Hepatic stellate cell (primary cell): Measurements from ENCODE around the gene ADH1B.
A peak's percentile ranks its signal among the peaks of the same experiment; 100 is the strongest.
"Not testable (repeated sequence)": the region's sequence is repeated elsewhere in the genome, so short reads cannot be mapped to it uniquely, and the experiment has no call there.

Experiments
- DNase-seq: peaks from one replicate; pipeline ENCODE4 v3.0.0; 2011; ENCODE audit warnings: low spot score

Gene ADH1B

DNA sequence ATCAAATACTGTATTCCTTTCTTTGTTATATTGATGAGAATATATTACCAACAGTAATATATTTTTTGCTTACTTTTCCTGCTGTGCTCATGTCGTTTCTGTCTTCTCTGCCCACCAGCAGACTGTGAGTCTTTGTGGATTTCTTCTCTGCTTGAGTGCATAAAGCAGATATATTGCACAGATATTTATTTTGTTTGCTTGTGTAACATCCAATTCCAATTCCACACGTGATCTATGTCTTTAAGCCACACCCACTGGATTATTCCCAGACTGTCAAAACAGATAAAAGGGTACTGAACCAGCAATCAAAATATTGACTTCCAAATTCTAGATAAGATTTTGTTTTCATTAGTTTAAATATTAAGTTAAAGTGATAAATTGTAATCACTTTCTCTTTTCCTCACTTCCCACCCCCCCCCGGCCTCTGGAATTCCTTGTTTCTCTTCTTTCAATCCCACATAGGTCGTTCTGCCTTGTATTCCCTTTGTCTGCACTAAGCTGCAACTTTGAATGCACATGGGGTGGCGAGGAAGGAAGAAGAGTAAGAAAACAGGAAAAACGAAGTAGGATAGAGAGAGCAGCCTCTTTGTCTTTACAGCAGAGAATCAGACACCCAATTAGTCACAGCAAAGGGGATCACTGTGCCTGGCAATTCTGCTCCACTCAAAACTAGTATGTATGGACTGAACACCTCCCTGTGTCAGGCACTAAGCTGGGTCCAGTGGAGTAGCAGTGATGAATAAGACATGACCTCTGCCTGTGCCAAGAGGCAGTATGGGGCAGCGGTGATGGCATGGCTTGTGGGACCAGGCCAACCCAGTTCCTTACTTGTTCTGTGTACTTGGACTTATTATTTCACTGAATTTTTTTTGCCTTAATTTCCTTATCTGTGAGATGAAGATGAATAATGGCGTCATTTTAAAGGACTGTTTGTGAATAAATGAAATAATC is at the start of gene ADH1B:
TSS of gene ADH1B (minus strand) at position 161 of the 951 bp plus-strand sequence. CDS start at position 91, 70 bp downstream.
- DNase-seq: no peak

DNA sequence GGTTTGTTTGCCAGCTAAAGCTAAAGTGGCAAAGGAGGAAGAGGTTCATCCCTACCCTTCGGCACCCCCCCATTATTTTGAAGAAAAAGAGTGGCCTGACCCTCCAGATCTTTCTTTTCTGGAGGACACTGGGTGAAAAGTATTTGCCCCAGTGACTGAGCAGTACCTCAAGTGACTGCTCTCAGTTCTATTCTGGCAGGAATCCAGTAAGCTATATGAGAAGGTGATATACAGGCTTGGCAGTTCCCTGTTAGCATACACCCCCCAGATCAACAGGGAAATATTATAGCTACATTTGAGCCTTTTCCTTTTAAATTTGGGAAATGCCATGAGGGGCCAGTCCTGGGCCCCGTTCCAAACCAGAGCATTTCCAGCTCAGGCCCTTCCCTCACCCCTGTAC is 46.6 kb upstream of the ADH1B start:
- DNase-seq: not testable (repeated sequence)

DNA sequence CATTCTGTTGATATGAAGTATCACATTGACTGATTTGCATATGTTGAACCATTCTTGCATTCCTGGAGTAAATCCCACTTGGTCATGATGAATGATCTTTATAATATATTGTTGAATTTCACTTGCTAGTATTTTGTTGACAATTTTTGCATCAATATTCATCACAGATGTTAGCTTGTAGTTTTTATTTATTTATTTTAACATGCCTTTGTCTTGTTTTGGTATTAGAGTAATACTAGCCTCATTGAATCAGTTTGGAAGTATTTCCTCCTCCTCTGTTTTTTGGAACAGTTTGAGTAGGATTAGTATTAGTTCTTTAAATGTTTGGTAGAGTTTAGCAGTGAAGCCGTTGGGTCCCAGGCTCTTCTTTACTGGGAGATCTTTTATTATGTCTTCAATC is 45.3 kb upstream of the ADH1B start:
- DNase-seq: no peak

DNA sequence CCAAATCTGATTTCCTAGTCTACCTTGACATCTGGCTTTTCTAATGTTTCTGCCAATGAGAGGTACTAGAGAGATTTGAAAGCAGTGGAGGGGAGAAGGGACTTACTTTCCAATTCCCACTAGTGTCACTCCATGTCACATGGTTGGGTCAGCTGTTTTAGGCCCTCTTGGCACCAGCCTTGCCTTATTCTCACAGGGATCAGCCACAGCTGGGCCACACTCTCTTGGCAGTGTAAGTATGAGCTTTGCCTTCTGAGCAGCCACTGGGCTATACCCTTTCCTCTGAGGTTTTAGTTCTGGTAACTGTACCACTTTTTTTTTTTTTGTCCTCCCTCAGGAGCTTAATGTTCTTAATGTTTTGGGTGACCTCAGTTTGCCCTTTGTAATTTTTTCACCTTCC is 41.6 kb upstream of the ADH1B start:
- DNase-seq: no peak

DNA sequence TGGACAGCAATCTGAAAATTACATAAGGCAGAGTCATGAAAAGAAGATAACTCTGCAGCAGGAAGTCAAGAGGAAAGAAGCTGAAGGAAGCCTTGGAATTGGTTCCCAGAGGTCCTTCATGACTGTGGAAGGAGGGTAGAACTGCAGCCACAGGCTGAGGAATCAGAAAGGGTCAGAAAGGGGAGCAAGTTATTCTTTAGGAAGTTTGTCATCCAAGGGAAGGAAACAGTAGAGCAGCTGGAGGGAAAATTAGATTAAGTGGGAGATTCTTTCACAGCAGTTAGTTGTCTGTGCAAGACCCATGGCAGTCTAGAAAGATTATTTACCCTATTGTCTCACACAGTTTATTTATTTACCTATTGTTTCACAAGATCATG is 40.7 kb upstream of the ADH1B start:
- DNase-seq: no peak

DNA sequence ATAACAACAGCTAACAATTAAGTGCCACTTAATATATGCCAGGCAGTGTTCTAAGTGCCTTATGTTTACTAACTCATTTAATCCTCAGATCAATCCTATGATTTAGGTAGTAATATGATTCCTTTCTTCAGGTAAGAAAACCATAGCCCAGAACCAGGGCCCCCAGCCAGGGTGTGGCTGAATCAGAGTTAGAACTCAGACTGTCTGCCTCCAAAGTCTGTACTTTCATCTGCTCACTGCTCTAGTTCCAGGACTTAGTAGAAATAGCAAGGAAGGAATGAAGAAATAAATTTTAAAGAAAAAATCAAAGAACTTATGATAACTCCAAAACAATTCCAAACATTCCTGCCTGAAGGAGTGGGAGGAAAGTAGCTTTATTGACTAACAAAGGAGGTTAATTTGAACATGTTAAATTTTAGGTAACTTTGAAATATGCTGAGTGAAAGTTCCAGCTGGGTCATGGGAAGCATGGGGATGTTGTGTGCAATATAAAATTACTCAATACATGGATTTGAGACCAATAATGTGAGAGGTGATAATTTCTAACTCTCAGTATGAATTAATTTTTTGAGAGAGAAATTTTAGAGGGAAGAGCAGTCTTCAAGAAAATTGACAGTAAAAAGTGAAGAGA is 40.2 kb upstream of the ADH1B start:
- DNase-seq: no peak

DNA sequence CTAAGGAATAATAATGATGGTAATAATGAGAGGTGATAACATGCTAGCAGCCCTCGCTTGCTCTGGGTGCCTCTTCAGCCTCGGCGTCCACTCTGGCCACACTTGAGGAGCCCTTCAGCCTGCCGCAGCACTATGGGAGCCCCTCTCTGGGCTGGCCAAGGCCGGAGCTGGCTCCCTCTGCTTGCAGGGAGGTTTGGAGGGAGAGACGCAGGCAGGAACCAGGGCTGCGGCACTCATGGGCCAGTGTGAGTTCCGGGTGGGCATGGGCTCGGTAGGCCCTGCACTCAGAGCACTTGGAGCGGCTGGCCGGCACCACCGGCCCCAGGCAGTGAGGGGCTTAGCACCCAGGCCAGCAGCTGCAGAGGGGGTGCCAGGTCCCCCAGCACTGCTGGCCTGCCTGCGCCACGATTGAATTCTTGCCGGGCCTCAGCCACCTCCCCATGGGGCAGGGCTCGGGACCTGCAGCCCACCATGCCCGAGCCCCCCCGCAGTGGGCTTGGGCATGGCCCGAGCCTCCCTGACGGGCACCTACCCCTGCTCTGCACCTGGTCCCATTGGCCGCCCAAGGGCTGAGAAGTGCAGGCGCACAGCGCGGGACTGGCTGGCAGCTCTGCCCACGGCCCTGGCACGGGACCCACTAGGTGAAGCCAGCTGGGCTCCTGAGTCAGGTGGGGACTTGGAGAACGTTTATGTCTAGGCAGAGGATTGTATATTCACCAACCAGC is 38.4 kb upstream of the ADH1B start:
- DNase-seq: no peak

DNA sequence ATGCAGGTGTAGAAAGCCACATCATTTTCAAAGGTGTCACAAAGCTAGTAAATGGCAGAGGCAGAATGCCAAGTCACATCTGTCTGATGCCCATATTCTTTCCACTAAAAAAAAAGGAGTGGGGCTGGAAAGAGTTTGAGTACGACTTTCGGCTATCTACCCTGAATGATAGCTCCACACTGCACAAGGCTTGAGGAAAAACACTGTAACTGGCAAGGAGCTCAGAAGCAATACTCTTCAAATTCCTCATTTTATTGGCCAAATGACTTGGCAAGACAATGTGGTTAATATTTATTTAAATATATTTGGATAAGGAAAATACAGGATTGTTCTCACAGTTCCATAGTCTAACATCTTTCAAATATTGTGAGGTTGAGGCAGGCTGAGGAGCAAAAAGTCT is 36.7 kb upstream of the ADH1B start:
- DNase-seq: no peak

DNA sequence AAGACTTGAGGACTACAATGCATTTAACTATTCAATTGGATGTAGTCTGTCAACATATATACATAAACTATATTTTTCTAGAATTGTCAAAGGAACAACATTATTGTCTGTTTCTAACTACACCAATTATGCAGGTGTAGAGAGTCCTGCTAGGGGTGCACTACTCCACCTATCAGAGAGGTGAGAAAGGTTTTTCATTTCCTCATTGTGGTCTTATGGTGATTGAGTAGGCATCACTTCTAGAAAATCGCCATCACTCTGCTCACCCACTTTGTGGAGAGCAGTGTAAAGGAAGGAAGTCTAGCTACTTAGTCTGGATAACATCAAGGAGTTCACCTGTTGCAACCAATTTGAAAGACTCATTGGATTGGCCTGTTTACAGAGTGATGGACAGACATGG is 35.8 kb upstream of the ADH1B start:
- no peak for DNase-seq

DNA sequence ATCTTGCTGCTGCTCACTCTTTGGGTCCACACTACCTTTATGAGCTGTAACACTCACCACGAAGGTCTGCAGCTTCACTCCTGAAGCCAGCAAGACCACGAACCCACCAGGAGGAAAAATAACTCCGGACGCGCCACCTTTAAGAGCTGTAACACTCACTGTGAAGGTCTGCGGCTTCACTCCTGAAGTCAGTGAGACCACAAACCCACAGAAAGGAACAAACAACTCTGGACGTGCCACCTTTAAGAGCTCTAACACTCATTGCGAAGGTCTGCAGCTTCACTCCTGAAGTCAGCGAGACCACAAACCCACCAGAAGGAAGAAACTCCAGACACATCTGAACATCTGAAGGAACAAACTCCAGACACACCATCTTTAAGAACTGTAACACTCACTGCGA is 34.9 kb upstream of the ADH1B start:
- DNase-seq: not testable (repeated sequence)

DNA sequence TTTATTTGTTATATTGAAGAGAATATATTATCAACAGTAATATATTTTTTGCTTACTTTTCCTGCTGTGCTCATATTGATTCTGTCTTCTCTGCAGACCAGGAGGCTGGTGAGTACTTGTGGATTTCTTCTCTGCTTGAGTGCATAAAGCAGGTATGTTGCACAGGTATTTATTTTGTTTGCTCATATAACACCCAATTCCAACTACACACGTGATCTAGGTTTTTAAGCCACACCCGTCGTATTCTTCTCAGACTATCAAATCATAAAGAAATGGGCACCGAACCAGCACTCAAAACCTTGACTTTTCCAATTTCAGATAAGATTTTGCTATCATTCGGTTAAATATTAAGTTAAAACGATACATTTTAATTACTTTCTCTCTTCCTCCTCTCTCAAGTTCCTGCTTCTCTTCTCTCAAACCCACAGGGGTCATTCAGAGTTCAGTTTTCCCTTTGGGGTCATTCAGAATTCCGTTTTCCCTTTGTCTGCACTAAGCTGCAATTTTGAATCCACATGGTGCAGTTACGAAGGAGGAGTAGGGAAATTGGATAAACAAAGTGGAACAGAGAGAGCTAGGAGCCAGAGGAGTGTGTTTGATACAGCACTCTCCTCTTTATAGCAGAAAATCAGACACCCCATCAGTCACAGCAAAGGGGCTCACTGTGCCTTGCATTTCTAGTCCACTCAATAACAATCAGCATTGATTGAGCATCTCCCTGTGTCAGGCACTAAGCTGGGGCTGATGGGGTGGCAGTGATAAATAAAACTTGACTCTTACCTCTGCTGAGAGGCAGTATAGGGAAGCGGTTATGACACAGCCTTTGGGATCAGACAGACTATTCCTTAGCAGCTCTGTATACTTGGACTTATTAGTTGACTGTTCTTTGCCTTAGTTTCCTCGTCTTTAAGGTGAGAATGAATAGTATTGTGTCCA is 31.7 kb upstream of the ADH1B start, which contains the start of gene ADH1C:
TSS of gene ADH1C (minus strand) at position 145 of the 936 bp plus-strand sequence. CDS start at position 74, 71 bp downstream.
- DNase-seq: no peak

DNA sequence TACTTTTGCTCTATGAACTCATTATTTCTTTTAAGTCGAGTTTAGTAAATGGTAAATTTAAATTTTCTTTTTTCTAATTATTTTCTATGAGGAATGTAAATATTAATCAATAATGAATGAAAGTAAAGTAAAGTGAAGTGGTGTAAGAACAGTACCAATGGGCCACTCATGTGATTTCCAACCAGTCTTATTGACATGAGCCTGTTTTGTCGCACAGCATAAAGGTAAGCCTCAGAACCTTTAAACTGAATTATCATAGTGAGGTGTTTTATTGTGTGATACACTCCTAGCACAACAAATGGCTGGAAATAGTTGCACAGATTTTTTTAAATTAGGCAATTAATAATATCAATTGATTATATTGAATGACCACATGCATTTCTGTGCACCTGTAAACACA is 30.3 kb upstream of the ADH1B start:
- DNase-seq: no peak

DNA sequence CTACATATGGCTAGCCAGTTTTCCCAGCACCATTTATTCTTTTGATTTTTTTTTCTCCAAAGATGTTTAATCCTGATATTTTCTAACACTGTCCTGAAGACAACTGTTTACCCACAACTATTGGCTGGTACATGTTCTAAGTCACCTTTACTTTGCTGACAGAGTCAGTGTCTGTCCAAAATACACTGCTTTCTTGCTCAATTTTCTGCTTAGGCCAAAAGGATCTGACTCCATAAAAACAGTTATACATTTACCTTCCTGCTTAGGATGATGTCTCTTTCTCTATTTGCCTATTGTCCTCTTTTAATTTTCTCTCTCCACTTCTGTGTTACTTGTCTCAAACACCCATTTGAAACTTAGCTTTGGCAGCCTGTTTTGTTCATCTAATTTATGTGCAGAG is 28.1 kb upstream of the ADH1B start:
- DNase-seq: no peak

DNA sequence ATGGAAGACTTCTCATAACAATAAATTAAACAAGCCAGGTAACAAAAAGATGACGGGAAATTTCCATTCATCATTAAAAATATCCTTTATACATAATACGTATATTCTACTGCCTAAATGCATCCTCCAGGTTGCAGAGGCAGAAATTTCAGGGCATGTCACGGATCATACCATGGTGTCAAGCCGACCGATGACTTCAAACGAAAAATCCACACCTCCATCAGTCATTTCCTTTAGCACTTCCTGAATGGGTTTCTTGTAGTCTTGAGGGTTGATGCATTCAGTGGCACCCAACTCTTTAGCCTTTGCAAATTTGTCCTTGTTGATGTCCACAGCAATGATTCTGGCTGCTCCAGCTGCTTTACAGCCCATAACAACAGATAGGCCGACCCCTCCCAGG is 21.4 kb upstream of the ADH1B start:
- not testable (repeated sequence) for DNase-seq

DNA sequence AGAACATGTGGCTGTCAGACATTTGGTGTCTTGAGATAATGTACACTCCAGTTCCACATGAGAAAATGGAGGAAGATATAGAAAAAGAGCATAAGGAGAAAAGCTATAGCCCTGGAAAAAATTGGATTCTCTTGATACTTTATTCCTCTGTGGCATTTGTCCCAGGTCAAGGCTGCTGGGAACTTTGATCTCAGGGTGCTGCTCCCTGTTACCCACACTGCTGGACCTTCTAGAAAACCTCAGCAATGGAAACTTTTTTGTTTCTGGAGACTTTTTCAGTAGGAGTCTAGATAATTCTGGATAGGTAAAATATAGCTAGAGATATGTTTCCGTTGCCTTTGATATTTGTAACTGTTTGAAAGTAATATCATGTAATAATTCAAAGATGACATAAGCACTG is 20.2 kb upstream of the ADH1B start:
- no peak for DNase-seq

DNA sequence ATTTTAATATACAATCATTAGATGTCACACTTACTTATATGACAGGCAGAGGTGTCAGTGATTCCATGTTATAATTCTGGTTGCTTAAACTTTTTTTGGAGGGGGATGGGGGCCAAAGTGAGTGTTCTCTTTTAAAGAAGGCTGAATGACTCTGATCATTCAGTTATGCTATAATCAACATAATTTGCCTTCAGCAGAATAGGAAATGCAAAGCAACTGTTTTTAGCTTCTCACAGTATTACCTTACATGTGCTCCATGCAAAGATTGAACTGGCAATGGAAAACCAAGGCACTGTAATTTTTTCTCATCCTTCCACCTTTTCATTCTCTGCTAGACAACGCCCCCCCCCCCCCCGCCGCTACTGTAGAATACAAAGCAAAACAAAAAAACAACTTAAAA is 18.0 kb upstream of the ADH1B start:
- no peak for DNase-seq

DNA sequence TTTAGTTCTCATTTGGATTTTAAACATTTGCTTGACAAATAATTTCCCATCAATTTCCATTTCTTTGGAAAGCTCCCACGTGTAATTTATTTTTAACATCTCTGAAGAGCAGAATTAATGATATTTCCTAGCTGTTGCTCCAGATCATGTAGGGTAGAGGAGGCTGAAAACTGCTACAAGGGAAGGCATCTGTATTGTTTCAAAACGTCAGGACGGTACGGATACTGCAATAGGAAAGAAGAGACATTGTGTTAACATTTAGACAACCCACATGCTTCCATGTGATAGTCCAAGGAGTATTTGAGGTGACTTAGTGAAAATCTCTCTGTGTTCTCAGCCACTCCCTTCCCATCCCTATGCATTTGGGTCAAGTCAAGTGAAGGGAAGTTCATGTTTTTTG is 15.4 kb upstream of the ADH1B start:
- DNase-seq: no peak

DNA sequence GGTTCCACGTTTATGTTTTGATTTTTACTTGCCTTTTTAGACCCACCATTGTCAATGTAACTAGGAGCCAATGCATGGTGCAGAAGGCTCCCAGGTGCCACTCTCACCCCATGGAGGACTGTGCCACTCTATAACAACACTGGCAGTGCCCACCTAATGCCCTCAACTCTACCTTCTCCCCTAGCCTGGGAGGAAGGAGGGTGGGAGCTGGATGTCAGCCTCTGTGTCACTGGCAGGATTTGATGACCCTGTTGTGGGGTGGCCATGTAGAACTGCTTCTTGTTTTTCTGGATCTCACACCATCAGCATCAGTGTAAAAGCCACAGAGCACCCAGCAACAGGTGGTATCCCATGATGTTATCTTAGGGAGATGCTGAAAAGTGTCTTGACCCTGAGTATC is 13.7 kb upstream of the ADH1B start:
- no peak for DNase-seq

DNA sequence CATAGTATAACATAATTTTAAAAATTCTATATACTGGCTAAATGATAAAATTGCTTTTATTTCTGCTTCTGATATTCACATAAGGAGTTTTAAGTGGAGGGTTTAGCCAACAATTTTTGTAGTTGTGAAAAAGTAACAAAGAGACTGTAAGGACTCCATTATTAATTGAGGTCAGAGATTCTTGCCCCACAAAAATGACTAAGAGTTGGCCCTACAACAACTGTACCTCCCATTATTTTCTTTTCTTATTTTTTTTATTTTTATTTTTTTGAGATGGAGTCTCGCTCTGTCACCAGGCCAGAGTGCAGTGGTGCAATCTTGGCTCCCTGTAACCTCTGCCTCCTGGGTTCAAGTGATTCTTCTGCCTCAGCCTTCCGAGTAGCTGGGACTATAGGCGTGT is 9.4 kb upstream of the ADH1B start:
- no peak for DNase-seq

DNA sequence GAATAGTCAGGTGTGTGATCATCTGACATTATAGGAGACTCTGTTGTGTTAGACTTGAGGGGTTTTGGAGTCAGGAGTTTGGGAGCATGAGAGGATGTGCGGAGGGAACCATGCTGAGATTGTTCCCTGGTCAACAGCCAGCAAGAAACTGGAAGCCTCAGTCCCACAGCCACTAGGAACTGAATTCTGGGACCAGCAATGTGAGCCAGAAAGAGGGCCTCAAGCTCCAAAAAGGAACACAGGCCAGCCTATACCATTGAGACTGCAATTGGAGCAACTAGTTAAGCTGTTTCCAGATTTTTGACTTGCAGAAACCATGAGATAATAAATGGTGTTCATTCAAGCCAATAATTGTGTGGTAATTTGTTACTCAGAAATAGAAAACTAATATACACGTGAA is 8.7 kb upstream of the ADH1B start:
- DNase-seq: no peak

DNA sequence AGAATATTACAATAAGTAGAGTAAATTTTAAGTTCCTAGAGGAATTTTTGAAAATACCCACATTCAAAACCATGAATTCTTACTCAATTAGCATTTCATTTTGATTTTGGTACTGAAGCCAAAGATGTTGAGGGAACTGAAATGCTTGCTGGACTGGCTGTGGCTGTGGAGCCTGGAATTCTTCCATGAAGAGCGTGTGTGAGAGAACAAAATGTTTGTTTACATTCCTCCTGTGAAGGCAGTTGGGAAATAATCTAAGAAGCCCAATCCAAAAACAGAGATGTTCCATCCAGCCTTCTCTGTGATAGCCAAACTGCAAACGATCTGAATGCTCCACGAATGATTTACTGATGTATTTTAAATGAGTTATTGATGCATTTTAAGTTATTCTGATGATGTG is 3.8 kb upstream of the ADH1B start:
- DNase-seq: peak; percentile 47

DNA sequence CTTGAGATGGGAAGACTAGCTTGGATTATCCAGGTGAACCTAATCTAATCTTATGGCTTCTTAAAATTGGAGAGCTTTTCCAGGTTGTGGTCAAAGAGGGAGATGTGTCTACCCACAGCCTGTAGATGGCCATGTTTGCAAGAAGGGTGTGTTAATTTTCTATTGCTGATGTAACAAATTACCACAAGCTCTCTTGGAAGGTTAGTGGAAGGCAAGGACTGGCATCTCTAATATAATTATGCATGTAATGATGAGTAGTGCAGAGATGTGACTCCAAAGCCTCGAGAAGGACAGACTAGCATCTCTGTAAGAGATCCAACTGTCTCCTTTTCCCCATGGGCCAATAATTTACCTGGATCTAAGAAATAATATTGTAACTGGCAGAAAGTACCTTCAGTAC is 3.2 kb upstream of the ADH1B start:
- no peak for DNase-seq
